Heart left ventricle (tissue), 16 donors: ENCODE results near the gene TCF20. TPM values are rescaled to one million over a fixed set of nuclear protein-coding genes. Genes with fewer than 3 reads are reported as not detected.

Experiments
- ATAC-seq, 4 donors: fragments of 200-7000 bp; cut with Tn5 transposase; one replicate each; pipeline ENCODE4 v1.9.1; 2020 to 2022; ENCODE audit warnings: moderate library complexity in 4 of 4, mild to moderate bottlenecking in 3 of 4, moderate number of reproducible peaks in 1 of 4
- DNase-seq, 5 donors: peaks; one replicate each; pipeline ENCODE4 v3.0.0-alpha.2; 2020
- H3K27ac ChIP-seq, 12 donors: fragments of 200-600 bp; sonication (generic) in 4 of 12; one replicate each; pipeline versions ENCODE4 v1.5.0 to v1.8.0; 2016 to 2022; ENCODE audit warnings: mild to moderate bottlenecking in 2 of 12
- H3K27me3 ChIP-seq, 9 donors: fragments of 200-600 bp; sonication (generic) in 2 of 9; one replicate each; pipeline versions ENCODE4 v1.5.1 to v1.8.0; 2016 to 2022; ENCODE audit warnings: mild to moderate bottlenecking in 3 of 9
- H3K36me3 ChIP-seq, 9 donors: fragments of 200-600 bp; sonication (generic) in 2 of 9; one replicate each; pipeline versions ENCODE4 v1.5.0 to v1.8.0; 2018 to 2022; ENCODE audit warnings: mild to moderate bottlenecking in 2 of 9
- H3K4me1 ChIP-seq, 12 donors: fragments of 200-600 bp; sonication (generic) in 4 of 12; one replicate each; pipeline versions ENCODE4 v1.5.0 to v1.8.0; 2016 to 2022; ENCODE audit warnings: mild to moderate bottlenecking in 3 of 12
- H3K4me3 ChIP-seq, 12 donors: fragments of 200-600 bp; sonication (generic) in 4 of 12; one replicate each; pipeline versions ENCODE4 v1.5.0 to v1.8.0; 2017 to 2022; ENCODE audit warnings: mild to moderate bottlenecking in 9 of 12, moderate library complexity in 4 of 12
- H3K9me3 ChIP-seq, 12 donors: fragments of 200-600 bp; sonication (generic) in 4 of 12; one replicate each; pipeline versions ENCODE4 v1.5.0 to v1.8.0; 2016 to 2022; ENCODE audit warnings: mild to moderate bottlenecking in 1 of 12
- CTCF ChIP-seq, 12 donors: fragments of 200-600 bp; sonication (generic) in 4 of 12; IDR thresholded peaks; one replicate each; pipeline versions ENCODE4 v1.5.0 to v1.8.0; 2018 to 2022; ENCODE audit warnings: antibody characterized with exemption in 12 of 12, mild to moderate bottlenecking in 5 of 12
- POLR2A ChIP-seq, 2 donors: fragments of 450-650 bp; IDR thresholded peaks; one replicate each; pipeline ENCODE4 v1.6.1; 2017; ENCODE audit warnings: antibody characterized with exemption in 2 of 2, mild to moderate bottlenecking in 2 of 2, moderate library complexity in 2 of 2
- WGBS, 4 donors: extraction: QIAGEN DNeasy Blood & Tissue Kit in 2 of 4; methylation state at CpG; one replicate each; pipeline versions ENCODE4 v1.1.5 to v1.1.7; 2013 to 2018; 5-methylcytosine and 5-hydroxymethylcytosine counted together
- intact Hi-C, 10 donors: fragments of 100-400 bp; cut with DNase I; formaldehyde crosslinking; loops; one replicate each; pipeline versions ENCODE4 v1.11.1 to v1.14.2; 2022
- polyA plus RNA-seq, 2 donors: library from polyadenylated mRNA; stranded (reverse); fragments of 200-250 nt; gene quantifications; one replicate each; pipeline ENCODE4 v1.2.3, GENCODE V29; 2013
- total RNA-seq, 9 donors: library from RNA; depleted of rRNA in 2 of 9; stranded (reverse); fragments of >200 nt in 2 of 9; fragmentation: NEBNext Ultra II Directional in 3 of 9; extraction: Animal tissue kit (Norgen Biotek cat#: 25700) in 3 of 9; gene quantifications; one replicate each; pipeline versions ENCODE4 v1.1.0 to v1.2.4, GENCODE V29; 2016 to 2023
- donor health status: ischemic (EF 13 %, LVEDD 7.1; RV severe dilation, severe dysfunction).
- donor health status: healthy with polysubstance abuse.
- donor health status: DM: no; HTN: yes; CAD: no.
- donor health status: DM: no; HTN: no; CAD: no.
- donor health status: ischemic (EF 25% LVEDD 6.9; RV normal size, moderate dysfunction).
- donor health status: ischemic (EF 25% LVEDD 5.7; RV mildly dilated, moderate dysfunction).
- donor health status: healthy.
- donor health status: DM: yes; HTN: yes; CAD: no.
- donor health status: ischemic (EF 35%, LVEDD 5.7; RV mildly dilated, moderate dysfunction).
- donor health status: nonischemic (EF 11% LVEDD 7.7; RV severe dilation, severe dysfunction).
- donor health status: DM: yes; HTN: yes; CAD: no.
- donor health status: PGD.
- donor health status: ischemic (EF 29% LVEDD 5.4; RV normal size, mild dysfunction).
- donor health status: nonischemic (EF 23%, LVEDD 6.1; RV moderate dilation, normal function).

Gene TCF20
- total and polyA plus RNA-seq, 11 donors: 5.2 to 25.7 (median 15.7) TPM

- intact Hi-C loops: loop anchor here in 5 of 10 donors (5.0 to 10.0 kb wide), 5 partner anchors 105 to 197 kb away; partner anchors contain the start of genes NFAM1 (in 2 of the 5), NAGA (in 1 of the 5), PHETA2 (in 1 of the 5) and SMDT1 (in 1 of the 5)
- H3K36me3 ChIP-seq: no peaks in the 10 kb centered on the region
- WGBS, 4 donors: 60 to 69% (median 64%) methylated on average over 2 of the region's 2 CpGs
These were observed 1.5 kb upstream of the TCF20 start for GRCh38 chr22:42271906-42272305.

DNA sequence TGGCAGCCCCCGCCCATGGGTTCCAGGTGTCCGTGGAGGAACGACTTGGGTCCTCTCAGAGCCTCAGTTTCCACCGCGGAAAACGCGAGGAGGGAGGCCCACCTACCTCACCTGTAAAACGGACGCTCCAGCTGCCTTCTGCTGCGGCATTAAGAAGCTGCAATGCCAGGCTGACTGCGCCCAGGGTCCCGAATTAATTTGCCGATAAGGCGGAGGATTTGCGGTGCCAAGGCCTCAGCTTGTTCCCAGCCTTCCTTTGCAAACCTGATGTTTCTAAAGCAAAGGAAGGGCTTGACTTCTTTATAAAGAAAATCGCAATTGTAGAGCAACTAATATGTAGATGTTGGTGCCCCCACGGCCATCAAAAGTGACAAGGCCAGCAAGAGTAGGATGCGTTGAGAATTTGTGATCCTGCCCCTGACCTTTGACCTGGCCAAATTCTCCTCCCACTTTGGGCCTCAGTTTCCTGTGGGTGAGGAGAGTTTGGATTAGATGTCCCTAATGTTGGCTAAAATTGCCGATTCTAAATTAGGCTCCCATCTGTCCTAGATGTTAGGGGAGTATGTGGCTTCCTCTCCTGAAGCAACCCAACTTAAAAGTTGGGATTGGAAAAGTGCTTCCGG lies 849 bp upstream of the TCF20 start:
- Histone ChIP-seq H3K27me3 (no peaks in the 10 kb centered on the region), H3K4me3 (peak overlapping the region in 10 of 12 donors; percentile 30 to 99 (median 98)), H3K4me1 (peaks cover 2 to 35% (median 13%) of the 10 kb centered on the region in 12 donors), H3K9me3 (no peaks in the 10 kb centered on the region), H3K36me3 (no peaks in the 10 kb centered on the region), H3K27ac (peak overlapping the region in 4 of 12 donors; percentile 14 to 85 (median 24))
- no peak for DNase-seq
- TF ChIP-seq POLR2A (IDR thresholded peaks at IDR 0.05) (no peak), CTCF (IDR thresholded peaks at IDR 0.05) (no peak)
- ATAC-seq: no peak
- intact Hi-C loops: loop anchor here in 5 of 10 donors (5.0 to 10.0 kb wide), 5 partner anchors 104 to 197 kb away; partner anchors contain the start of genes NFAM1 (in 2 of the 5), NAGA (in 1 of the 5), PHETA2 (in 1 of the 5) and SMDT1 (in 1 of the 5)
- 80 to 91% (median 84%) methylated on average over 19 to 20 of the region's 20 CpGs for WGBS, 4 donors

More at GRCh38 chr22:42271906-42272305, 1.5 kb upstream of the TCF20 start:
- Histone ChIP-seq H3K4me1 (peaks cover 2 to 34% (median 13%) of the 10 kb centered on the region in 12 donors), H3K27ac (no peak overlapping the region), H3K4me3 (no peak overlapping the region), H3K27me3 (no peaks in the 10 kb centered on the region), H3K9me3 (no peaks in the 10 kb centered on the region)
- TF ChIP-seq POLR2A (IDR thresholded peaks at IDR 0.05) (no peak), CTCF (IDR thresholded peaks at IDR 0.05) (no peak)
- no peak for ATAC-seq
- DNase-seq: no peak

GRCh38 chr22:42270176-42270509 lies 310 bp downstream of the TCF20 start:
- peak overlapping the region; percentile 43 to 89 (median 84) for H3K27ac ChIP-seq
- H3K36me3 ChIP-seq: no peaks in the 10 kb centered on the region
- no peaks in the 10 kb centered on the region for H3K27me3 ChIP-seq
- TF ChIP-seq CTCF (IDR thresholded peaks at IDR 0.05) (no peak), POLR2A (IDR thresholded peaks at IDR 0.05) (no peak)
- H3K4me3 ChIP-seq: peak overlapping the region; percentile 83 to 99 (median 98)
- peak in 3 of 4 donors; percentile 25 to 68 (median 48) for ATAC-seq
- DNase-seq: peak in 2 of 5 donors; percentile 24 to 26
- 0 to 2% (median 1%) methylated on average over 3 to 37 of the region's 37 CpGs for WGBS, 4 donors
- peaks cover 2 to 40% (median 14%) of the 10 kb centered on the region in 12 donors for H3K4me1 ChIP-seq
- intact Hi-C loops: loop anchor here in 5 of 10 donors (5.0 to 10.0 kb wide), 5 partner anchors 103 to 195 kb away; partner anchors contain the start of genes NFAM1 (in 2 of the 5), NAGA (in 1 of the 5), PHETA2 (in 1 of the 5) and SMDT1 (in 1 of the 5)
- no peaks in the 10 kb centered on the region for H3K9me3 ChIP-seq
